ENCODE data around the gene FSIP1. TPM values are rescaled to one million over a fixed set of nuclear protein-coding genes. Genes with fewer than 3 reads are reported as not detected.

The FSIP1 gene
- polyA plus RNA-seq, 3 donors, result 0.10 to 0.48 (median 0.21) TPM

- Mint-ChIP-seq H3K27me3 (ENCODE audit: low read depth in 3 of 3) (peaks cover 1 to 3% (median 1%) of the 10 kb centered on the region in 3 donors), H3K4me3 (no peak overlapping the region), H3K4me1 (no peaks in the 10 kb centered on the region), H3K27ac (peak overlapping the region in 1 of 7 donors; percentile 58), H3K9me3 (no peaks in the 10 kb centered on the region), H3K36me3 (peaks cover 58 to 65% of the 10 kb centered on the region in 2 donors)
- H3K36me3 ChIP-seq (replicated peaks in 1 of 2; ENCODE audit: control insufficient read depth in 1 of 2, insufficient read depth in 2 of 2, low read length in 2 of 2), result peaks cover 27 to 57% of the 10 kb centered on the region in 2 donors
- peaks cover 4% of the 10 kb centered on the region for H4K20me1 ChIP-seq (ENCODE audit: insufficient read depth, low read length)
- intact Hi-C loops (cut with micrococcal nuclease), result no loop called here
- WGBS (ENCODE audit: insufficient coverage), result 93% methylated on average over 3 of the region's 8 CpGs
- no peak overlapping the region for H2AFZ ChIP-seq (ENCODE audit: insufficient read depth, low read depth, low read length, poor library complexity, severe bottlenecking)
- no peaks in the 10 kb centered on the region for H3K27me3 ChIP-seq (ENCODE audit: control insufficient read depth in 2 of 2, insufficient read depth in 2 of 2, low read length in 2 of 2)
- H3K79me2 ChIP-seq (ENCODE audit: insufficient read depth, low read length), result no peaks in the 10 kb centered on the region
- H3K4me3 ChIP-seq (replicated peaks in 1 of 3; ENCODE audit: low read depth in 2 of 3, low read length in 3 of 3), result no peak overlapping the region
- H3K9ac ChIP-seq (ENCODE audit: insufficient read depth, low read length, poor library complexity, severe bottlenecking), result no peak overlapping the region
- no peaks in the 10 kb centered on the region for H3K9me3 ChIP-seq (replicated peaks in 1 of 2; ENCODE audit: control insufficient read depth in 1 of 2, insufficient read depth in 1 of 2, low read length in 2 of 2)
- H3K27ac ChIP-seq (ENCODE audit: low read depth in 1 of 2, low read length in 2 of 2), result no peak overlapping the region
- no peak for DNase-seq
- TF ChIP-seq CTCF (IDR thresholded peaks at IDR 0.05), result no peak
- no peak overlapping the region for H3K4me2 ChIP-seq (replicated peaks; ENCODE audit: extremely low read depth, low read length, poor library complexity, severe bottlenecking)
- H3K4me1 ChIP-seq (ENCODE audit: control insufficient read depth in 1 of 2, insufficient read depth in 2 of 2, low read length in 2 of 2), result no peaks in the 10 kb centered on the region
Observed at GRCh38 chr15:39595338-39596221, 187.1 kb downstream of the FSIP1 start.

- intact Hi-C loops (cut with micrococcal nuclease), result no loop called here
- Histone ChIP-seq H3K4me3 (replicated peaks in 1 of 3; ENCODE audit: low read depth in 2 of 3, low read length in 3 of 3) (no peak overlapping the region), H4K20me1 (ENCODE audit: insufficient read depth, low read length) (peaks cover 7% of the 10 kb centered on the region), H3K9me3 (replicated peaks in 1 of 2; ENCODE audit: control insufficient read depth in 1 of 2, insufficient read depth in 1 of 2, low read length in 2 of 2) (no peaks in the 10 kb centered on the region), H3K36me3 (replicated peaks in 1 of 2; ENCODE audit: control insufficient read depth in 1 of 2, insufficient read depth in 2 of 2, low read length in 2 of 2) (peaks cover 33 to 66% of the 10 kb centered on the region in 2 donors), H3K27ac (ENCODE audit: low read depth in 1 of 2, low read length in 2 of 2) (no peak overlapping the region), H3K9ac (ENCODE audit: insufficient read depth, low read length, poor library complexity, severe bottlenecking) (no peak overlapping the region), H2AFZ (ENCODE audit: insufficient read depth, low read depth, low read length, poor library complexity, severe bottlenecking) (no peak overlapping the region), H3K4me1 (ENCODE audit: control insufficient read depth in 1 of 2, insufficient read depth in 2 of 2, low read length in 2 of 2) (no peaks in the 10 kb centered on the region), H3K79me2 (ENCODE audit: insufficient read depth, low read length) (no peaks in the 10 kb centered on the region), H3K27me3 (ENCODE audit: control insufficient read depth in 2 of 2, insufficient read depth in 2 of 2, low read length in 2 of 2) (no peaks in the 10 kb centered on the region), H3K4me2 (replicated peaks; ENCODE audit: extremely low read depth, low read length, poor library complexity, severe bottlenecking) (no peak overlapping the region)
- DNase-seq, result no peak
- WGBS (ENCODE audit: insufficient coverage), result 100% methylated on average over 1 of the region's 5 CpGs
- H3K4me1 Mint-ChIP-seq, result no peaks in the 10 kb centered on the region
- H3K9me3 Mint-ChIP-seq, result no peaks in the 10 kb centered on the region
- H3K27ac Mint-ChIP-seq, result no peak overlapping the region
- H3K36me3 Mint-ChIP-seq, result peaks cover 67 to 74% of the 10 kb centered on the region in 2 donors
- H3K4me3 Mint-ChIP-seq, result no peak overlapping the region
- TF ChIP-seq CTCF (IDR thresholded peaks at IDR 0.05), result no peak
- H3K27me3 Mint-ChIP-seq (ENCODE audit: low read depth in 3 of 3), result peaks cover 1 to 3% (median 1%) of the 10 kb centered on the region in 3 donors
Observed at GRCh38 chr15:39594446-39595337, 187.9 kb downstream of the FSIP1 start.

Measured in CD14-positive monocyte (primary cell).